GM13976 (cell line): ENCODE results near the gene CNTNAP2.

Source experiments
- DNase-seq: peaks from one replicate; pipeline ENCODE4 v3.0.0; 2012; ENCODE audit warnings: low spot score
- CTCF ChIP-seq: IDR thresholded peaks from 2 replicates; pipeline ENCODE4 v1.5.1; 2012; ENCODE audit warnings: borderline replicate concordance, mild to moderate bottlenecking; ENCODE audit not compliant: insufficient read depth; ENCODE audit errors: extremely low read depth, missing control alignments, control extremely low read depth
- in situ Hi-C: fragments of 300-500 bp; cut with MboI; formaldehyde crosslinking; loops from one replicate; pipeline ENCODE4 v1.12.0; 2022; ENCODE audit warnings: low sequenced_read_pairs, mixed read lengths, inconsistent platforms; ENCODE audit not compliant: unreplicated experiment

CNTNAP2 gene

GRCh38 chr7:148433521-148434180 lies 2317.1 kb downstream of the CNTNAP2 start:
- no peak for DNase-seq
- TF ChIP-seq CTCF = no peak
- in situ Hi-C loops = no loop called here

- in situ Hi-C loops = no loop called here
- DNase-seq = no peak
Observed at GRCh38 chr7:148434181-148434757, 2317.7 kb downstream of the CNTNAP2 start.

GRCh38 chr7:148434887-148435286 lies 2318.3 kb downstream of the CNTNAP2 start:
- in situ Hi-C loops = no loop called here
- DNase-seq = no peak
- no peak for TF ChIP-seq CTCF

More at GRCh38 chr7:148434181-148434757, 2317.7 kb downstream of the CNTNAP2 start:
- TF ChIP-seq CTCF = no peak

- in situ Hi-C loops = no loop called here
- no peak for DNase-seq
- no peak for TF ChIP-seq CTCF
Observed at GRCh38 chr7:148435715-148436114, 2319.1 kb downstream of the CNTNAP2 start.

- in situ Hi-C loops = no loop called here
- DNase-seq = no peak
- TF ChIP-seq CTCF = no peak
Observed at GRCh38 chr7:148436135-148436534, 2319.5 kb downstream of the CNTNAP2 start.

GRCh38 chr7:148436571-148436970 lies 2320.0 kb downstream of the CNTNAP2 start:
- in situ Hi-C loops = no loop called here
- DNase-seq = no peak
- no peak for TF ChIP-seq CTCF
